Upper lobe of left lung (tissue), 6 donors: ENCODE results near the gene STK11IP. TPM values are rescaled to one million over a fixed set of nuclear protein-coding genes. Genes with fewer than 3 reads are reported as not detected.
A peak's percentile ranks its signal among the peaks of the same experiment; 100 is the strongest.

ENCODE experiments used
- ATAC-seq, 2 donors: fragments of 200-7000 bp; cut with Tn5 transposase; one replicate each; pipeline ENCODE4 v1.9.1; 2022; ENCODE audit warnings: mild to moderate bottlenecking in 2 of 2, moderate library complexity in 2 of 2; ENCODE audit not compliant: low FRiP score in 2 of 2
- DNase-seq, 2 donors: peaks; one replicate each; pipeline ENCODE4 v3.0.0-alpha.2; 2019 to 2020
- H3K27ac ChIP-seq, 4 donors: fragments of 200-600 bp; sonication (generic); one replicate each; pipeline ENCODE4 v1.5.1; 2016 to 2019
- H3K27me3 ChIP-seq, 4 donors: fragments of 200-600 bp; sonication (generic); one replicate each; pipeline ENCODE4 v1.5.1; 2017 to 2019
- H3K36me3 ChIP-seq, 4 donors: fragments of 200-600 bp; sonication (generic); one replicate each; pipeline ENCODE4 v1.5.1; 2016 to 2019
- H3K4me1 ChIP-seq, 4 donors: fragments of 200-600 bp; sonication (generic); one replicate each; pipeline ENCODE4 v1.5.1; 2018 to 2019
- H3K4me3 ChIP-seq, 4 donors: fragments of 200-600 bp; sonication (generic); one replicate each; pipeline ENCODE4 v1.5.1; 2017 to 2019; ENCODE audit warnings: mild to moderate bottlenecking in 2 of 4, moderate library complexity in 1 of 4
- H3K9me3 ChIP-seq, 4 donors: fragments of 200-600 bp; sonication (generic); one replicate each; pipeline ENCODE4 v1.5.1; 2018 to 2019
- EP300 ChIP-seq, 4 donors: sonication (generic); formaldehyde crosslinking; IDR thresholded peaks; one replicate each; pipeline ENCODE4 v1.5.1; 2017; ENCODE audit warnings: antibody characterized with exemption in 4 of 4, control low read depth in 2 of 4
- POLR2A ChIP-seq, 4 donors: fragments of 450-650 bp; IDR thresholded peaks; one replicate each; pipeline ENCODE4 v1.5.1; 2016 to 2017; ENCODE audit warnings: antibody characterized with exemption in 4 of 4, mild to moderate bottlenecking in 2 of 4
- POLR2AphosphoS5 ChIP-seq, 2 donors: sonication (generic); formaldehyde crosslinking; IDR thresholded peaks; one replicate each; pipeline ENCODE4 v1.5.1; 2017; ENCODE audit warnings: antibody characterized with exemption in 2 of 2
- WGBS, 2 donors: methylation state at CpG; one replicate each; pipeline ENCODE4 v1.1.5; 2017 to 2018; 5-methylcytosine and 5-hydroxymethylcytosine counted together
- total RNA-seq, 6 donors: library from RNA; depleted of rRNA in 4 of 6; stranded (reverse); fragments of >200 nt in 4 of 6; gene quantifications; one replicate each; pipeline versions ENCODE4 v1.1.0 to v1.2.1, GENCODE V29; 2016 to 2021
- TF ChIP-seq, protein P1 (sequence below), 6 experiments: fragments of 450-650 bp in 4 of 6; fragments of 200-600 bp in 2 of 6; sonication (generic) in 2 of 6; IDR thresholded peaks; one replicate each; pipeline ENCODE4 v1.5.1; 2016 to 2019; ENCODE audit warnings: antibody characterized with exemption in 6 of 6
- donor health status: DM: no; HTN: no; CAD: no; lungs with moderate emphysema.
- donor health status: DM: no; HTN: yes; CAD: no; lungs with severe emphysema.

STK11IP gene
- total RNA-seq, 6 donors from 2014 or later: 16.0 to 77.5 (median 35.6) TPM

DNA sequence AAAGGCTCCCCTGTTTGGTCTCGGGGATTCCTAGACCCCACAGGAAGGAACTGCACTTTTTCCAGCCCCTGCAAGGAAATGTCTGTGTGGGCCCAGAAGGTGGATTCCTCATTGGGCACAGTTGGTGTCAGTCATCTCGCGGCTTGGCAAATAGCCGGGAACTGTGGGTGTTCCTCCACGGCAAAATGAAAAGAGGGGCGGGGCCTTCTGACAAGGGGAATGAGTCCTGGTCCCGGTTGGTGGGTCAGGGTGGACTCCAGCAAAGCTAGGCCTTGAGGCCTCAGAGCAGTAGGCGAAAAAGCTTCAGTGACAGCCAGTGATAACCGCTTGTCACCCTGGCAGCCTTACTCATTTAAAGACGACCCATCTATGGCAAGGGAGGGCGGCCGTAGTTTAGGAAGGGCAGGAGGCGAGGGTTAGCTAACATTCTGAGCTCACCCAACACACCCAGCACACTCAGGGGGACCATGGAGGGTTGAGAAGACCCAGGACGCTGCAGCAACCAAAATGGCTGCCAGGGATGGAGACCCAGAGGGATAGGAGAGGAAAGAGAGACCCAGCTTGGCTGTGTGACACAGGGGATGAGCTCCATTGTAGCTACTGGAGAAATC lies 46.2 kb downstream of the STK11IP start:
- DNase-seq: no peak
- no peak for ATAC-seq
- no peak overlapping the region for H3K27ac ChIP-seq
- no peaks in the 10 kb centered on the region for H3K27me3 ChIP-seq
- TF ChIP-seq, protein P1, sequence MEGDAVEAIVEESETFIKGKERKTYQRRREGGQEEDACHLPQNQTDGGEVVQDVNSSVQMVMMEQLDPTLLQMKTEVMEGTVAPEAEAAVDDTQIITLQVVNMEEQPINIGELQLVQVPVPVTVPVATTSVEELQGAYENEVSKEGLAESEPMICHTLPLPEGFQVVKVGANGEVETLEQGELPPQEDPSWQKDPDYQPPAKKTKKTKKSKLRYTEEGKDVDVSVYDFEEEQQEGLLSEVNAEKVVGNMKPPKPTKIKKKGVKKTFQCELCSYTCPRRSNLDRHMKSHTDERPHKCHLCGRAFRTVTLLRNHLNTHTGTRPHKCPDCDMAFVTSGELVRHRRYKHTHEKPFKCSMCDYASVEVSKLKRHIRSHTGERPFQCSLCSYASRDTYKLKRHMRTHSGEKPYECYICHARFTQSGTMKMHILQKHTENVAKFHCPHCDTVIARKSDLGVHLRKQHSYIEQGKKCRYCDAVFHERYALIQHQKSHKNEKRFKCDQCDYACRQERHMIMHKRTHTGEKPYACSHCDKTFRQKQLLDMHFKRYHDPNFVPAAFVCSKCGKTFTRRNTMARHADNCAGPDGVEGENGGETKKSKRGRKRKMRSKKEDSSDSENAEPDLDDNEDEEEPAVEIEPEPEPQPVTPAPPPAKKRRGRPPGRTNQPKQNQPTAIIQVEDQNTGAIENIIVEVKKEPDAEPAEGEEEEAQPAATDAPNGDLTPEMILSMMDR (IDR thresholded peaks at IDR 0.05): no peak
- TF ChIP-seq EP300 (IDR thresholded peaks at IDR 0.05) (no peak), POLR2AphosphoS5 (IDR thresholded peaks at IDR 0.05) (no peak), POLR2A (IDR thresholded peaks at IDR 0.05) (no peak)
- H3K36me3 ChIP-seq: no peaks in the 10 kb centered on the region
- H3K4me3 ChIP-seq: no peak overlapping the region
- no peaks in the 10 kb centered on the region for H3K9me3 ChIP-seq
- H3K4me1 ChIP-seq: peaks cover 18 to 28% (median 24%) of the 10 kb centered on the region in 4 donors
- 83 to 93% methylated on average over 13 to 14 of the region's 14 CpGs for WGBS, 2 donors

GRCh38 chr2:219644801-219645480 lies 47.3 kb downstream of the STK11IP start:
- TF ChIP-seq POLR2AphosphoS5 (IDR thresholded peaks at IDR 0.05) (peak in 1 of 2 donors; percentile 39), EP300 (IDR thresholded peaks at IDR 0.05) (peak in 1 of 4 donors; percentile 8), POLR2A (IDR thresholded peaks at IDR 0.05) (no peak)
- TF ChIP-seq, protein P1 (IDR thresholded peaks at IDR 0.05): no peak
- H3K4me1 ChIP-seq: peaks cover 18 to 28% (median 24%) of the 10 kb centered on the region in 4 donors
- peak overlapping the region; percentile 42 to 69 (median 54) for H3K27ac ChIP-seq
- ATAC-seq: peak; percentile 7 to 57
- DNase-seq: peak in 1 of 2 donors; percentile 76
- H3K9me3 ChIP-seq: no peaks in the 10 kb centered on the region
- no peaks in the 10 kb centered on the region for H3K36me3 ChIP-seq
- WGBS, 2 donors: 52 to 56% methylated on average over 7 to 17 of the region's 17 CpGs
- no peak overlapping the region for H3K4me3 ChIP-seq
- no peaks in the 10 kb centered on the region for H3K27me3 ChIP-seq

GRCh38 chr2:219645631-219646527 lies 48.2 kb downstream of the STK11IP start:
- Histone ChIP-seq H3K4me1 (peaks cover 18 to 28% (median 24%) of the 10 kb centered on the region in 4 donors), H3K9me3 (no peaks in the 10 kb centered on the region), H3K4me3 (no peak overlapping the region), H3K27ac (peak overlapping the region; percentile 42 to 61 (median 48)), H3K36me3 (no peaks in the 10 kb centered on the region), H3K27me3 (no peaks in the 10 kb centered on the region)
- TF ChIP-seq, protein P1 (IDR thresholded peaks at IDR 0.05): no peak
- no peak for TF ChIP-seq POLR2A (IDR thresholded peaks at IDR 0.05)
- no peak for TF ChIP-seq EP300 (IDR thresholded peaks at IDR 0.05)
- TF ChIP-seq POLR2AphosphoS5 (IDR thresholded peaks at IDR 0.05): no peak
- peak in 1 of 2 donors; percentile 57 for ATAC-seq
- WGBS, 2 donors: 80 to 87% methylated on average over 12 of the region's 12 CpGs
- DNase-seq: peak in 1 of 2 donors; percentile 19

- no peak overlapping the region for H3K27ac ChIP-seq
- no peaks in the 10 kb centered on the region for H3K27me3 ChIP-seq
- 70 to 77% methylated on average over 2 of the region's 2 CpGs for whole genome bisulfite sequencing, 2 donors
- TF ChIP-seq, protein P1 (IDR thresholded peaks at IDR 0.05): no peak
- no peak for TF ChIP-seq POLR2AphosphoS5 (IDR thresholded peaks at IDR 0.05)
- TF ChIP-seq POLR2A (IDR thresholded peaks at IDR 0.05): no peak
- no peak for TF ChIP-seq EP300 (IDR thresholded peaks at IDR 0.05)
- H3K9me3 ChIP-seq: no peaks in the 10 kb centered on the region
- no peak for DNase-seq
- no peak overlapping the region for H3K4me3 ChIP-seq
- peaks cover 13 to 21% (median 18%) of the 10 kb centered on the region in 4 donors for H3K4me1 ChIP-seq
- H3K36me3 ChIP-seq: no peaks in the 10 kb centered on the region
- no peak for ATAC-seq
These were observed 50.5 kb downstream of the STK11IP start for GRCh38 chr2:219648176-219648575.
